Astrocyte of the cerebellum (primary cell): Measurements from ENCODE around the gene FTO.

Experiments
- DNase-seq: peaks from one replicate; pipeline ENCODE4 v3.0.0-alpha.2; 2011; ENCODE audit warnings: low read depth
- H3K4me3 ChIP-seq: 2 replicates; pipeline ENCODE4 v1.5.1; 2011; ENCODE audit warnings: mild to moderate bottlenecking, low read depth, low read length, moderate library complexity
- CTCF ChIP-seq: IDR thresholded peaks from 2 replicates; pipeline ENCODE4 v1.5.1; 2012; ENCODE audit warnings: low read length, low read depth, moderate library complexity, mild to moderate bottlenecking; ENCODE audit errors: missing control alignments
- in situ Hi-C: cut with HindIII; loops from 2 replicates; pipeline ENCODE4 v1.10.0; 2017; ENCODE audit warnings: low sequenced_read_pairs

FTO gene

GRCh38 chr16:53703590-53704444 lies at the start of gene FTO, which contains the start of gene RPGRIP1L:
TSS of gene FTO (plus strand) at chr16:53704156.
TSS of gene RPGRIP1L (minus strand) at chr16:53703859. CDS start at chr16:53700723, 3,136 bp downstream.
- DNase-seq: peak; percentile 99
- in situ Hi-C loops: no loop called here
- peak within 1 kb of the TSS; percentile 92 for H3K4me3 ChIP-seq
- TF ChIP-seq CTCF: peak; percentile 5

DNA sequence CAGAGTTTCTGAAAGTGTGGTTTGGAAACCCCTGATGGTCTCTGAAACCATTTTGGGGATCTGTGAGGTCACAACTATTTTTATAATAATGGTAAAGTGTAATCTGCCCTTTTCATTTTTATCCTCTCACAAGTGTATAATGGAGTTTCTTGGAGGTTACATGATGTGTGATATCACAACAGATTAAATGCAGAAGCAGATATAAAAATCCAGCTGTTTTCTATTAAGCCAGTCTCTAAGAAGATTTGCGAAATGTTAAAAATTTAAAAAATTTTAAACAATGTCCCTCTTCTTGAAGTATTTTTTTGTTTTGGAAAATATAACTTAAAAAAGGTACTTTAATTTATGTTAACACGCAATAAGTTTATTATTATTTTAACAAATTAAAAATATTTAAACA lies 49.0 kb upstream of the FTO start:
- no peak for DNase-seq
- no peak for TF ChIP-seq CTCF
- in situ Hi-C loops: no loop called here
- H3K4me3 ChIP-seq: no peak overlapping the region

GRCh38 chr16:53662072-53662471 lies 41.9 kb upstream of the FTO start:
- no peak for DNase-seq
- TF ChIP-seq CTCF: no peak
- no peak overlapping the region for H3K4me3 ChIP-seq
- in situ Hi-C loops: loop anchor here (5.0 kb wide), 1 partner anchor 35 kb away; no protein-coding TSS in a partner anchor

DNA sequence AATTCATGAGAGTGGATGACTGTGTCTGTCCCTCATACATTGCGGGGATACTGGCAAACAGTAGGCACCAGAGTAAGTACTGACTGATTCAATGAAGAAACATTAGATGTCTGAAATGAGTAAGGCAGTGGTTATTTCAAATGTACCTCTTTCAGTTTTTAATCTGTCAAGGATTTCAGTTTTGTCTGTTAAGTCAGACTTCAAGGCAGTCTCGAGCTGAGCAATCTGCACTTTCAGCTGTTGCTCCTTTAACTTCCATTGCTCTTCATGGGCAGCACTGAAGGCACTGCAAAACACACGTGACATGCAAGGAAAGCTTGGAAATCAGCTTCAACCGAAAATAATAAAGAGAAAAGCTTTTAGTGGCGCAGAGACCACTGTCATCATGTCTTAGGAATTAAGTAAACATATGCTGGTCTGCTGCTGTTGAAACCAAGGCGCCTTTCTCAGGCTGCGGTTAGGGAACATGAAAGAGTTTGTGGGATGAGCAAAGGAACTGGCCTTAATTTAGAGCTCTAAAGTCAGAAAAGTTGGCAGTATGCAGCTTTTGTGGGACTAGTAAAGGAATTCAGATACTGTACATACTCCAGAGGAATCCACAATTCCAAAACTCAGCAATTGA lies 39.1 kb upstream of the FTO start:
- peak; percentile 59 for DNase-seq
- H3K4me3 ChIP-seq: no peak overlapping the region
- no peak for TF ChIP-seq CTCF
- in situ Hi-C loops: loop anchor here (5.0 kb wide), 1 partner anchor 32 kb away; no protein-coding TSS in a partner anchor

DNA sequence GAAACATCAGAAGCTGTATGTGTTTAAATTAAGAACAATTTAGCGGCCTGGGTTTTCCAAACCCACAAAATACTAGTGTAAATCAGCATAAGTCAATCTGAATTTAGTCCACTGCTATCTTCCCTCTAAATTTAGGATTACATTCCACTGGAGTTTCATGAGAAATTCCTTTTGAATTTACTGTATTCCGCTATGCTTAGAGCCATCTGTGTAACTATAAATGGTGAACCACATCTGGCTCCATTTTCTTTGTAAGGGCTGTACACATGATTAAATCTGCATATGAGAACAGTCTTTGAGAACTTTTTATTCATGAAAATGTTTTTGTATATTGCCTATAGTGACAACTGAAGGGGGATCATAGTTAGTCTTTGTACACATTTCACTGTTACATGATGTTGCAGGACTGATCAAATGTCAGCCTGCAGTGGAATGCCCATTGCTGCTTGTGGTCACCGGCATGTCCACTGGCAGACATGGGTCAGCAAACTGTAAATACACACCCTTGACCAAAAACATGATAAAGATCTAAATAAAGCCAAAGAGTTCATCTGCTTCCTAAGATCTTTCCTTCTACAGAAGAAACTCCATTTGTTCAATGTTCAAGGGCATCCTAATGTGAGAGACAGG lies 37.1 kb upstream of the FTO start:
- no peak for DNase-seq
- no peak overlapping the region for H3K4me3 ChIP-seq
- in situ Hi-C loops: no loop called here
- TF ChIP-seq CTCF: no peak

DNA sequence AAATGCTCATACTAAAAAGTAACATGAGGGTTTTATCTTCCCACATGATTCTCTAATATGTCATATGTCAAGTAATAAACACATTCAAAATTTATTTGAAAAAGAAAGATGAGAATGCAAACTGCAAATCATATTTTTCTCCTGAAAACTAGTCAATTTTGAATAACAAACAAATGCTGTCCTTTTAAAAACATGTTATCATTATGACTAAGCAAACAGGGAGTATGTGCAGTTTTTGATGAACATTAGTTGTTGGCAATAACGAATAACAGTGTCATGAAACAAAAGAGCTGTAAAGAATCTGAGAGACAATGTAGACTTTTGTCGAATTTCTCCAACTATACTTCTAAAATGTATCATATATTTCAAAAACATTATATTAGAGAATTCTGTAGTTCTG lies 35.1 kb upstream of the FTO start:
- in situ Hi-C loops: no loop called here
- no peak for TF ChIP-seq CTCF
- no peak overlapping the region for H3K4me3 ChIP-seq
- no peak for DNase-seq
